ENCODE measurements around the gene HTT. TPM values are rescaled to one million over a fixed set of nuclear protein-coding genes. Genes with fewer than 3 reads are reported as not detected.
A peak's percentile ranks its signal among the peaks of the same experiment; 100 is the strongest.
"Not testable (repeated sequence)": the region's sequence is repeated elsewhere in the genome, so short reads cannot be mapped to it uniquely, and the experiment has no call there.

Gene HTT
- total RNA-seq, 1 donor, result 97.8 TPM

GRCh38 chr4:3075652-3075981, 1.1 kb downstream of the HTT start:
- DNase-seq (ENCODE audit: low read depth in 2 of 3, low spot score in 2 of 3), result no peak

DNA sequence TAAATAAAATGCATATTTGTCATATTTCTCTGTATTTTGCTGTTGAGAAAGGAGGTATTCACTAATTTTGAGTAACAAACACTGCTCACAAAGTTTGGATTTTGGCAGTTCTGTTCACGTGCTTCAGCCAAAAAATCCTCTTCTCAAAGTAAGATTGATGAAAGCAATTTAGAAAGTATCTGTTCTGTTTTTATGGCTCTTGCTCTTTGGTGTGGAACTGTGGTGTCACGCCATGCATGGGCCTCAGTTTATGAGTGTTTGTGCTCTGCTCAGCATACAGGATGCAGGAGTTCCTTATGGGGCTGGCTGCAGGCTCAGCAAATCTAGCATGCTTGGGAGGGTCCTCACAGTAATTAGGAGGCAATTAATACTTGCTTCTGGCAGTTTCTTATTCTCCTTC, 3.3 kb downstream of the HTT start:
- no peak for DNase-seq (ENCODE audit: low read depth in 2 of 3, low spot score in 2 of 3)

- peak in 2 of 3 donors; percentile 93 to 98 for DNase-seq (ENCODE audit: low read depth in 2 of 3, low spot score in 2 of 3)
Measured at GRCh38 chr4:3079694-3080123, 5.2 kb downstream of the HTT start.

DNA sequence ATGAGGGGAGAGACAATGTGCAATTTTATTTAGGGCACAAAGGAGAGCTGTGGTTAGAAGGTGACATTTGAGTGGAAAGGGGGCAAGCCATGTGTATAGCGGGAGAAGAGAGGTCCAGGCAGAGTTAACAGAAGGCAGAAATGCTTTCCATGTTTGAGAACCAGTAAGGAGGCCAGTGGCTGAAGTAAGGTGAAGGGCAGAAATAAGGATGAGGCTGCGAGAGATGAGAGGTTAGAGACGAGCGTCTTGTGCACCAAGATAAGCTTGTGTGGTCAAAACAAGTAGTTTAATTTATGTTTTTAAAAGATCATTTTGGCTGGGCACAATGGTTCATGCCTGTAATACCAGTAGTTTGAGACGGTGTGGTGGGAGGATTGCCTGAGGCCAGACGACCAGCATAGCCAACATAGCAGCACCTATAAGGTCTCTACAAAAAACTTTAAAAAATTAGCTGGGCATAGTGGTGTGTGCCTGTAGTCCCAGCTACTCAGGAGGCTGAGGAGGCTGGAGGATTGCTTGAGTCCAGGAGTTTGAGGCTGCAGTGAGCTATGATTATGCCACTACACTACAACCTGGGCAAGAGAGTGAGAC, 8.5 kb downstream of the HTT start:
- peak in 2 of 3 donors; percentile 43 to 60 for DNase-seq (ENCODE audit: low read depth in 2 of 3, low spot score in 2 of 3)

DNA sequence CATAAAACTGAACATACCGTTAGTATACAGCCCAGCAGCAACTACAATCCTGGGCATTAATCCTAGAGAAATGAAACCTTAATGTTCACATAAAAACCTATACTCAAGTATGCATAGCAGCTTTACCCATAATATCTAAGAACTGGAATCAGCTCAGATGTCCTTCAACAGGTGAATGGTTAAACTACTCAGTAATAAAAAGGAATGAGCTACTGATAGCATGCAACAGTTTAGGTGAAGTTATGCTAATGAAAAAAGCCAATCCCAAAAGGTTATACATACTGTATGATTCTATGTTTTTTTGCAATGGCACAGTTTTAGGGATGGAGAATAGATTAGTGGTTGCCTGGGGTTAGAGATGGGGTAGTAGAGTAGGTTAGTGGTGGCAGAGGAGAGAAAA, 9.3 kb downstream of the HTT start:
- no peak for DNase-seq (ENCODE audit: low read depth in 2 of 3, low spot score in 2 of 3)

DNA sequence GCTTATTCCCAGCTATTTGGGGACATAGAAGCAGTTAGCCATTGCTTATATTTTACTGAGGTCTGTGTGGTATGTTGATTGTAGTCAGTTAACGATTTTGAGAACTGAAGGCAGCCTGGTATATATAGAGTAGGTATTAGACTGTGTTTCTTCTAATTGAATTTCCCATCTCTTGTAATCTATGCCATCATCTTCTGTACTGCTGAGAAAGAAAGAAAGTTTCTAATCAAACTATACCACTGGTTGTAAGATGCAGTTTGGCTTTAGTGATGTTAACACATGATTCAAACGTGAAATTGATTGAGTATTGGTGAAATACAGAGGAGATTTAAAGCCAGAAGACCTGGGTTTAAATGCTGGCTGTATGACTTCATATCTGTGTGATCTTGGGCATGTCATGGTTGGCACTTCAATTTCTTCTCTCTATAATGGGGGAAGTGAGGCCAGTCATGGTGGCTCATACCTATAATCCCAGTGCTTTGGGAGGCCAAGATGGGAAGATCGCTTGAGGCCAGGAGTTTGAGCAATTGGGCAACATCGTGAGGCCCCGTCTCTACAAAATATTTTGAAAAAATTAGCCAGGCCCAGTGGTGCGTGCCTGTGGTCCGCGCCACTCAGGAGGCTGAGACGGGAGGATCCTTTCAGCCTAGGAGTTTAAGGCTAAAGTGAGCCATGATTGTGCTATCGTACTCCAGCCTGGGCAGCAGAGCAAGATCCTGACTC, 11.6 kb downstream of the HTT start:
- DNase-seq (ENCODE audit: low read depth in 2 of 3, low spot score in 2 of 3), result no peak

GRCh38 chr4:3087115-3087797, 12.8 kb downstream of the HTT start:
- DNase-seq (ENCODE audit: low read depth in 2 of 3, low spot score in 2 of 3), result no peak

DNA sequence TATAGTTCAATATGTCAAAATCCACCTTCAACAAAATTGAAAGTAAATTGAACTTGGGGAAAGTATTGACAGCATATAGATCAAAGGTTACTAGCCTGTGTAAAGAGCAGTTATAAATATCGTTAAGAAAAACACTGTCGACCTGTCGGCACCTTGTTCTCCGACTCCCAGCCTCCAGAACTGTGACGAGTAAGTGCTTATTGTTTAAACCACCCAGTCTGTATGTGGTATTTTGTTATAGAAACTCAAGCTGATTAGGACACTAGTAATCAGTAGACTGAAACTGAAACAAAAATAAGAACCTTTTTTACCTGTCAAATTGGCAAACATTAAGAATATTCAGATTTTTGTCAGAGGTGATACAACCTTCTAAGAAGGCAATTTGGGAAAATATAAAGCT, 17.0 kb downstream of the HTT start:
- DNase-seq (ENCODE audit: low read depth in 2 of 3, low spot score in 2 of 3), result no peak

- not testable (repeated sequence) for DNase-seq (ENCODE audit: low read depth in 2 of 3, low spot score in 2 of 3)
Measured at GRCh38 chr4:3094701-3095100, 20.2 kb downstream of the HTT start.

DNA sequence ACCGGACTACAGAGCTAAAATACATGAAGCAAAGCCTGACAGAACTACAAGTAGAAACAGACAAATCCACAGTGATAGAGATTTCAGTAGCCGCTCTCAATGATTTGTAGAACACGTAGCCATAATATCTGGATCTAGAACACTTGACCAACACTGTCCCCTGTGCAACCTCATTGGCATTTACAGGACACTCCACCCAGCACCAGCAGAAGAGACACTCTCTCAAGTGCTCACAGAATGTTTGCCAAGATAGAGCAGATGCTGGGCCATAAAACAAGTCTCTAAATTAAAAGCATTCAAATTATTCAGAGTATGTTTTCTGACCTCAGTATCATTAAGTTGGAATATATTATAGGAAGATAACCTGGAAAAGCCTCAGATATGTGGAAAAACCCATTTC, 21.7 kb downstream of the HTT start:
- no peak for DNase-seq (ENCODE audit: low read depth in 2 of 3, low spot score in 2 of 3)

DNA sequence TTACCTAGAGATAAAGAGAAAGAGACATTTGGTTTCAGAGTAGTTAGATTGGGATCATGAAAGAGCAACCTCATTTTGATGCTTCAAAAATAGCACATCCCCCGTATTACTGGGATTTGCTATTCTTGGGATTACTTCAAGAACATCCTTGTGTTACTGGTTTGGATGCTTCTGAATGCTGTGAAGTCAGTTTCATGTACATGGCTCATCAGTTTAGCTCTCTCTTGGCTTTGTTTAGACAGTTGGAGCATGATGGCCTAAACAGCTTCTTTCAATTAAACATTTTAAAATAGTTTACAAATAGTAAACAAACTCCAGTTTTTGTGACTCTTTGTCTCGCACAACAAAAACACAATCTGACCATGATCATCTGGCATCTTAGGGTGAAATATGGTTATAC, 23.9 kb downstream of the HTT start:
- DNase-seq (ENCODE audit: low read depth in 2 of 3, low spot score in 2 of 3), result no peak

DNA sequence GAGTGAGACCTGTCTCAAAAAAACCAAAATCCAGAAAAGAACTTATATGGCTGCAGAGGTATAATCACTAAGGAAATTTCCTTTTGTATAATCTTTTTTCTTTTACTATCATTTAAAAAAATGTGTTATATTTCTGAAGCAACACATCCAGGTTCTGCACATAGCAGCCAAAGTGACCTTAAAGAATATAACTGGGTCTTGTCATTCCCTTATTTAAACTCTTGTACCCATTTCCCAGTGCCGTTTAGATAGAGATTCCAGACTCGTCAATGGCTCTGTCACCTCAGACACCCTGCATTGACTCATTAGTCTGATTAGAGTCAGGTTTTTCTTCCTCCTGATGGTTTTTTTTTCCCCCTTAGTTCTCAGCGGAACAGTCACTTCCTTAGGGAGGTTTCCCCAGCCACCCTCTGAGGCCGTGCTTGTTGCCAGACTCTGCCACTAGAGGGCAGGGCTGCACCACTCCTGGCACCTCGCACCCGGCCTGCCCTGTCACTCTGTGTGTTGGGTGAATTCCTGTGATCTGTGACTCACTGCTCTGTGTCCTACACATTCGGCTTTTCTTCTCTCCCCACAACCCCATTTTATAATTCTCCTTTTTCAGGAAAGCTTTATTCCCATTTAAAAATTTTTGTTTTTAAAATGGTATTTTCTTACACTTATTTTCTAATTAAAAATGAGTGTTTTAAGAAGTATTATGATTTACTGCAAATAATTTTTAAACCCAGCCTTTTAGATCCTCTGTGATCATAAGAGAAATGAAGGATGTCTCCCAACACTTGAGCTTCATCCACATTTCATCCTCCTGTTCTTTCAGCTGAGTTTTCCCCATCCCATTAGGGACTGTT, 32.1 kb downstream of the HTT start:
- peak; percentile 67 to 91 (median 88) for DNase-seq (ENCODE audit: low read depth in 2 of 3, low spot score in 2 of 3)

GRCh38 chr4:3107271-3107670, 32.8 kb downstream of the HTT start:
- DNase-seq (ENCODE audit: low read depth in 2 of 3, low spot score in 2 of 3), result no peak

- DNase-seq (ENCODE audit: low read depth in 2 of 3, low spot score in 2 of 3), result no peak
Measured at GRCh38 chr4:3107691-3108121, 33.2 kb downstream of the HTT start.

DNA sequence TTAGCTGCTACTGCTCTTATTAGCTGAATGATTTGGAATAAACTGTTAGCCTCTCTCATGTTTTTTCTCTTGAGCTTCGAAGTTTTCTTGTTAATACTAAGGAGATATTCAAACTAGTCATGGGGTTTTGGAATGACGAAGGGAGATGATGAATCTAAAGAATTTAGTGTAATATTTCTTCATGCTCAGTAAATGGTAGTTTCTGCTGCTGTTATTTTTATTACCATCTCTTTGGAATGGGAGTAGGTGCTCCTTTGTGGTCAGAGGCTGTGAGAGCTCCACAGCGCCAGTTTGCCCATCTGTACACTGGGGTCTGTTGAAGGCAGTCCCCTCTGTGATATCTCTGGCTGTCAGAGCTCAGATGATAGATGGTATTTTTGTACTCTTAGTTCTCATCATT, 33.7 kb downstream of the HTT start:
- no peak for DNase-seq (ENCODE audit: low read depth in 2 of 3, low spot score in 2 of 3)

DNA sequence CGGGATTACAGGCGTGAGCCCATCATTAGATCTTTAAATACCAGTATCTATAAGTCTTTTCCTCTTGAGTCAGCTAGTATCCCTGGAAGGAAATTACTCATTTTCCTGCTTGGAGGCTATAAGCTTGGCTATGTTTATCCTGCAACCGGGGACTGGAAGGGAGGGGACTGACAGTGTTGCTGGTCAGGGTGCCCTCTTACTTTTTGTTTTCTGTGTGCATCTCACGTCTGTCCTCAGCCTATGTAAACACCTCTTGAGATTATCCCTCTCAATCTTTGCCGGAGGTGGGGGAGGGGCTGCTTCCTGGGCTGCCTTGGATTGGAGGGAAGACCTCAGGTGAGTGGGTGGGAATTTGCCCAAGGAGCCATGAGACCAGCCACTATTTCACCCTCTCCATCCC, 37.0 kb downstream of the HTT start:
- DNase-seq (ENCODE audit: low read depth in 2 of 3, low spot score in 2 of 3), result no peak

GRCh38 chr4:3112201-3112600, 37.7 kb downstream of the HTT start:
- DNase-seq (ENCODE audit: low read depth in 2 of 3, low spot score in 2 of 3), result no peak

- no peak for DNase-seq (ENCODE audit: low read depth in 2 of 3, low spot score in 2 of 3)
Measured at GRCh38 chr4:3112609-3113469, 38.4 kb downstream of the HTT start.

DNA sequence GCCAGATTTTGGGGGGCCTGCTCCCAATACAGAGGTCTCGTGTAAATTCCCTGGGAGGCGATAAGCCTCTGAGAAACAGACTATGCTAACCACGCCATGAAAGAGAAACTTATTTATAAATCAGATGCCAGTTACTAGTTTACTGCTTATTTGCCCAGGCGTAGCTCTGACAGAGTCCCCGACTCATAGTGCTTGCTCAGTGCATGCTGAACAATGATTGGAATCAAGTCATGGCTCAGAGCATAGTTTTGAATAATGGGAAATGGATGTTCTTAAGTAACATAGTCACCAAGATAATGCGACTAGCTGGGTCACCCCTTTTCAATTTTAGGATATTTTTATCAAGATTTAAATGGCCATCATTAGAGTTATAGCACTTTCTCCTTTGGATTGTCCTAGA, 39.9 kb downstream of the HTT start:
- DNase-seq (ENCODE audit: low read depth in 2 of 3, low spot score in 2 of 3), result no peak

GRCh38 chr4:3115637-3116270, 41.3 kb downstream of the HTT start:
- DNase-seq (ENCODE audit: low read depth in 2 of 3, low spot score in 2 of 3), result no peak
